NCI-H526 treated with DMSO at 0.1 percent for 48 hours (cell line): ENCODE measurements around the gene IGLON5.
A peak's percentile ranks its signal among the peaks of the same experiment; 100 is the strongest.

Experiments
- DNase-seq: peaks from one replicate; lab custom pipeline; 2025; lab: John Stamatoyannopoulos, UW

Gene IGLON5

GRCh38 chr19:51339313-51339686 lies 27.9 kb downstream of the IGLON5 start:
- no peak for DNase-seq

- peak; percentile 89 for DNase-seq
Measured at GRCh38 chr19:51339687-51340656, 28.5 kb downstream of the IGLON5 start.

- no peak for DNase-seq
Measured at GRCh38 chr19:51341066-51341465, 29.6 kb downstream of the IGLON5 start.

- no peak for DNase-seq
Measured at GRCh38 chr19:51341976-51342580, 30.6 kb downstream of the IGLON5 start, which contains the start of gene VSIG10L. VSIG10L (minus strand) TSS chr19:51342139; CDS start chr19:51342124, 15 bp downstream.

GRCh38 chr19:51342631-51343569 lies 31.5 kb downstream of the IGLON5 start:
- DNase-seq, result no peak

GRCh38 chr19:51345076-51345620 lies 33.7 kb downstream of the IGLON5 start:
- no peak for DNase-seq

- no peak for DNase-seq
Measured at GRCh38 chr19:51346742-51347141, 35.3 kb downstream of the IGLON5 start.

- no peak for DNase-seq
Measured at GRCh38 chr19:51347209-51347928, 35.9 kb downstream of the IGLON5 start.

GRCh38 chr19:51351266-51351990 lies 40.0 kb downstream of the IGLON5 start:
- no peak for DNase-seq

GRCh38 chr19:51352783-51353360 lies 41.4 kb downstream of the IGLON5 start:
- no peak for DNase-seq

- no peak for DNase-seq
Measured at GRCh38 chr19:51354103-51354741, 42.8 kb downstream of the IGLON5 start.

GRCh38 chr19:51354742-51355148 lies 43.3 kb downstream of the IGLON5 start:
- DNase-seq, result no peak

- DNase-seq, result no peak
Measured at GRCh38 chr19:51356159-51356801, 44.8 kb downstream of the IGLON5 start.

- no peak for DNase-seq
Measured at GRCh38 chr19:51357952-51358351, 46.5 kb downstream of the IGLON5 start.

- DNase-seq, result no peak
Measured at GRCh38 chr19:51359294-51359693, 47.9 kb downstream of the IGLON5 start.

GRCh38 chr19:51361239-51361638 lies 49.8 kb downstream of the IGLON5 start:
- DNase-seq, result no peak

- no peak for DNase-seq
Measured at GRCh38 chr19:51364200-51365106, 53.0 kb downstream of the IGLON5 start.
